GM03348 (cell line): ENCODE results near the gene RBM25.
"Not testable (repeated sequence)": the region's sequence is repeated elsewhere in the genome, so short reads cannot be mapped to it uniquely, and the experiment has no call there.

Experiments used
- DNase-seq: peaks from one replicate; pipeline ENCODE4 v3.0.0; 2012; ENCODE audit warnings: low spot score

RBM25 gene

GRCh38 chr14:73058224-73058921 lies at the start of gene RBM25:
RBM25 (plus strand) TSS chr14:73058534; CDS start chr14:73071642, 13,108 bp downstream.
- DNase-seq: peak; percentile 96

- not testable (repeated sequence) for DNase-seq
These were observed 47.1 kb upstream of the RBM25 start for GRCh38 chr14:73011189-73011588.

GRCh38 chr14:73014105-73014504 lies 44.2 kb upstream of the RBM25 start:
- peak; percentile 34 for DNase-seq

- not testable (repeated sequence) for DNase-seq
These were observed 42.8 kb upstream of the RBM25 start for GRCh38 chr14:73015552-73015951.

DNA sequence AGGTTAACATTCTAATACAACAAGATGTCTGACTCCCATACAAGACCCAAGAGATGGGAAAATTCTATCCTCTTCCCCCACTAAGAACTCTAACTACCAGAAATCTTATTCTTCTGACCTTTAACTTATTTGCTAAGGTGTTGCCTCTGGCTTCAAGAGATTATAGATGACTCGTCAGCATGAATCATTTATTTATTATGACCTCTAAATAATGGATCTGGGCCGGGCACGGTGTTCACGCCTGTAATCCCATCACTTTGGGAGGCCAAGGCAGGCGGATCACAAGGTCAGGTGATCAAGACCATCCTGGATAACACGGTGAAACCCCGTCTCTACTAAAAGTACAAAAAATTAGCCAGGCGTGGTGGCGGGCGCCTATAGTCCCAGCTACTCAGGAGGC lies 42.3 kb upstream of the RBM25 start:
- DNase-seq: not testable (repeated sequence)

GRCh38 chr14:73022051-73022450 lies 36.3 kb upstream of the RBM25 start:
- no peak for DNase-seq

GRCh38 chr14:73025544-73025943 lies 32.8 kb upstream of the RBM25 start:
- DNase-seq: peak; percentile 12

- peak; percentile 73 for DNase-seq
These were observed 32.0 kb upstream of the RBM25 start for GRCh38 chr14:73026243-73026844.

- peak; percentile 94 for DNase-seq
These were observed 31.3 kb upstream of the RBM25 start, which contains the start of gene ZFYVE1 for GRCh38 chr14:73026845-73027542. ZFYVE1 (minus strand) TSS chr14:73027106; CDS start chr14:73024508, 2,598 bp downstream.

DNA sequence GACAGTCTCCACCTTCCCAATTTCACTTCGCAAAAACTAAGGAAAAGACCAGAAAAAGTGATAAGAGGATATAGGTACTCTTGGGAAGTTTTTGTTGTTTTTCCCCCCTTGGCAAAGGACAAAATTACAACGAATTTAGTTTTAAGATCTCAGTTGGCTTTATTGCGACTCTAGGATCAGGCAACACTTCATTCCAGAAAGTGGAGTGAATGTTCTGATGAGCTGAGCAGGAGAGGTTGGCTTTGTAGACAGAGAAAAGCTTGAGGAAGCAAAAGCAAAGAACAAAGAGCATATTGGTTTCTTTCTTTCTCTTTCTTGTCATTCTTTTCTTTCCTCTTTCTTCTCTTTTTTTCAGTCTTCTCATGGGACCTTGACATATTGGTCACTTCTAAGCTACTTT lies 30.8 kb upstream of the RBM25 start:
- no peak for DNase-seq

DNA sequence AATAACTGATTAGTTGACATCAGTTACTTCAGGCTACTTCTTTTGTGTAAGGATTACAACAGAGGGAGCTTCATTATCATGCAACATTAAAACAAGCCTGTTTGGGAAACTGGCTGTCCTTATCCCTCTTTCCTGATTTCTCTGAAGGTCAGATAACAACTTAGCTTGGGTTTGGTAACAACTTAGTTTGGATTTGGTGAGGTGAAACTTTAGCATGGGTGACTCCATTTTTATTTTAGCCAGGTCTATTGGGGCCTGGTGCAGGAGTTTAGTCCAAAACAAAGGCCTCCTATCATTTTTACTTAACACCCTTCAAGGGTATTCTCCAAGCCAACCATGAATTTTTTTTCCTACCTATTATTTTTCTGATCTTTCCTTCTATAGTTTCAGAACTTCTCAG lies 30.4 kb upstream of the RBM25 start:
- no peak for DNase-seq

- not testable (repeated sequence) for DNase-seq
These were observed 21.5 kb upstream of the RBM25 start for GRCh38 chr14:73036706-73037450.

- no peak for DNase-seq
These were observed 10.5 kb upstream of the RBM25 start for GRCh38 chr14:73047808-73048207.

DNA sequence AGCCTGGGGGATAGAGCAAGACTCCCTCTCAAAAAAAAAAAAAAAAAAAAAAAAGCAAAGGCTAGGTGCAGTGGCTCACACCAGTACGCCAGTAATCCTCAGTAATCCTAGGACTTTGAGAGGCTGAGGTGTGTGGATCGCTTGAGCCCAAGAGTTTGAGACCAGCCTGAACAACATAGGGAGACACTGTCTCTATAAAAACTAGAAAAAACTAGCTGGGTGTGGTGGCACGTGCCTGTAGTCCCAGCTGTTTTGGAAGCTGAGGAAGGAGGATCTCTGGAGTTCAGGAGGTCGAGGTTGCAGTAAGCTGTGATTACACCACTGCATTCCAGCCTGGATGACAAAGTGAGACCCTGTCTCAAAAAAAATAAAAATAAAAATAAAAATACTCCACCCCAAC lies 8.9 kb upstream of the RBM25 start:
- no peak for DNase-seq

GRCh38 chr14:73055251-73055650 lies 3.1 kb upstream of the RBM25 start:
- no peak for DNase-seq

GRCh38 chr14:73057944-73058223 lies 450 bp upstream of the RBM25 start:
- DNase-seq: no peak

- DNase-seq: peak; percentile 53
These were observed 764 bp downstream of the RBM25 start for GRCh38 chr14:73058922-73059673.

GRCh38 chr14:73069585-73069984 lies 11.3 kb downstream of the RBM25 start:
- no peak for DNase-seq

GRCh38 chr14:73091044-73091443 lies 32.7 kb downstream of the RBM25 start:
- no peak for DNase-seq

GRCh38 chr14:73097421-73097820 lies 39.1 kb downstream of the RBM25 start:
- no peak for DNase-seq

- DNase-seq: no peak
These were observed 42.0 kb downstream of the RBM25 start for GRCh38 chr14:73100334-73100733.
